Measurements from ENCODE around the gene MMP20.

- no peak for TF ChIP-seq CTCF (IDR thresholded peaks at IDR 0.05)
- TF ChIP-seq EZH2 (IDR thresholded peaks at IDR 0.05; ENCODE audit: borderline replicate concordance, insufficient read depth, low read depth, low read length, poor library complexity, severe bottlenecking), result no peak
Measured at GRCh38 chr11:102546923-102547471, 78.1 kb downstream of the MMP20 start.
